HEK293T (cell line): ENCODE data around the gene PPP1R7.

ENCODE experiments used
- ARNT ChIP-seq: fragments of 450-650 bp; IDR thresholded peaks from 2 replicates; pipeline ENCODE4 v1.6.1; 2017; ENCODE audit warnings: mild to moderate bottlenecking
- BHLHE40 ChIP-seq: fragments of 450-650 bp; IDR thresholded peaks from 2 replicates; pipeline ENCODE4 v1.6.1; 2016; ENCODE audit warnings: mild to moderate bottlenecking, moderate library complexity, borderline replicate concordance
- CTBP1 ChIP-seq: fragments of 450-650 bp; IDR thresholded peaks from 2 replicates; pipeline ENCODE4 v1.6.1; 2016; ENCODE audit warnings: borderline replicate concordance
- HDGF ChIP-seq: fragments of 450-650 bp; IDR thresholded peaks from 2 replicates; pipeline ENCODE4 v1.6.1; 2017; ENCODE audit warnings: antibody characterized with exemption, borderline replicate concordance
- PKNOX1 ChIP-seq: fragments of 450-650 bp; IDR thresholded peaks from 2 replicates; pipeline ENCODE4 v1.6.1; 2016
- SP1 ChIP-seq: fragments of 450-650 bp; IDR thresholded peaks from 2 replicates; pipeline ENCODE4 v1.6.1; 2017
- SUZ12 ChIP-seq: fragments of 450-650 bp; IDR thresholded peaks from 2 replicates; pipeline ENCODE4 v1.6.1; 2016; ENCODE audit warnings: mild to moderate bottlenecking
- TARDBP ChIP-seq: fragments of 450-650 bp; IDR thresholded peaks from 2 replicates; pipeline ENCODE4 v1.6.1; 2016
- ZNF384 ChIP-seq: fragments of 450-650 bp; IDR thresholded peaks from 2 replicates; pipeline ENCODE4 v1.6.1; 2016

- TF ChIP-seq CTBP1 (no peak), TARDBP (no peak), ZNF384 (no peak), HDGF (no peak), BHLHE40 (no peak), SP1 (no peak), SUZ12 (no peak), PKNOX1 (no peak), ARNT (no peak)
These were observed 49.0 kb downstream of the PPP1R7 start for GRCh38 chr2:241199286-241199685.
